ENCODE measurements around the gene CHST15. TPM values are rescaled to one million over a fixed set of nuclear protein-coding genes. Genes with fewer than 3 reads are reported as not detected.

CHST15 gene
- total RNA-seq, 1 experiment from 2014 or later = 17.1 TPM

GRCh38 chr10:123999956-124000615 lies 93.3 kb downstream of the CHST15 start:
- ATAC-seq (no peak), DNase-seq (no peak)
- peaks cover 37% of the 10 kb centered on the region for H3K4me1 ChIP-seq (ENCODE audit: insufficient read depth, low read length)
- no peaks in the 10 kb centered on the region for H3K79me2 ChIP-seq (ENCODE audit: low read length)
- ChIA-PET CTCF (no interaction called here), POLR2A (ENCODE audit: unreplicated experiment) (no interaction called here)
- no peak overlapping the region for H3K9ac ChIP-seq (ENCODE audit: low read length)
- H3K4me2 ChIP-seq (ENCODE audit: low read length) = no peak overlapping the region
- H3K27me3 ChIP-seq (ENCODE audit: low read length) = no peaks in the 10 kb centered on the region
- H4K20me1 ChIP-seq (ENCODE audit: low read length) = no peaks in the 10 kb centered on the region
- H3K36me3 ChIP-seq (ENCODE audit: low read depth, low read length) = no peaks in the 10 kb centered on the region
- H2AFZ ChIP-seq (ENCODE audit: low read length) = no peak overlapping the region
- no peaks in the 10 kb centered on the region for H3K9me2 ChIP-seq (replicated peaks; ENCODE audit: low read length)
- BruUV-seq (replicated peaks) = no TSS peak
- TF ChIP-seq CTCF (conservative IDR thresholded peaks at IDR 0.05; ENCODE audit: low read depth, low read length) (no peak), EZH2 (IDR thresholded peaks at IDR 0.05; ENCODE audit: low read length, unreplicated experiment) (no peak), EZH2phosphoT487 (IDR thresholded peaks at IDR 0.05; ENCODE audit: borderline replicate concordance, low read length) (no peak)
- no peaks in the 10 kb centered on the region for H3K9me3 ChIP-seq (ENCODE audit: low read length)
- no peak overlapping the region for H3K4me3 ChIP-seq (ENCODE audit: low read length)
- H3K27ac ChIP-seq (ENCODE audit: low read length) = no peak overlapping the region
- H3F3A ChIP-seq (ENCODE audit: low read length, unreplicated experiment) = no peaks in the 10 kb centered on the region
- intact Hi-C loops (cut with micrococcal nuclease) = no loop called here

- TF ChIP-seq CTCF (conservative IDR thresholded peaks at IDR 0.05; ENCODE audit: low read depth, low read length) (no peak), EZH2 (IDR thresholded peaks at IDR 0.05; ENCODE audit: low read length, unreplicated experiment) (no peak), EZH2phosphoT487 (IDR thresholded peaks at IDR 0.05; ENCODE audit: borderline replicate concordance, low read length) (no peak)
- intact Hi-C loops (cut with micrococcal nuclease) = no loop called here
- Histone ChIP-seq H3K4me3 (ENCODE audit: low read length) (no peak overlapping the region), H3K4me1 (ENCODE audit: insufficient read depth, low read length) (peaks cover 44% of the 10 kb centered on the region), H3F3A (ENCODE audit: low read length, unreplicated experiment) (no peaks in the 10 kb centered on the region), H3K9me2 (replicated peaks; ENCODE audit: low read length) (no peaks in the 10 kb centered on the region), H3K27ac (ENCODE audit: low read length) (no peak overlapping the region), H3K4me2 (ENCODE audit: low read length) (no peak overlapping the region), H2AFZ (ENCODE audit: low read length) (no peak overlapping the region), H3K27me3 (ENCODE audit: low read length) (no peaks in the 10 kb centered on the region), H3K9ac (ENCODE audit: low read length) (no peak overlapping the region), H3K79me2 (ENCODE audit: low read length) (no peaks in the 10 kb centered on the region), H3K36me3 (ENCODE audit: low read depth, low read length) (no peaks in the 10 kb centered on the region), H3K9me3 (ENCODE audit: low read length) (no peaks in the 10 kb centered on the region), H4K20me1 (ENCODE audit: low read length) (no peaks in the 10 kb centered on the region)
- DNase-seq = no peak
- ChIA-PET CTCF (no interaction called here), POLR2A (ENCODE audit: unreplicated experiment) (no interaction called here)
- ATAC-seq = no peak
- BruUV-seq (replicated peaks) = no TSS peak
Measured at GRCh38 chr10:123999261-123999660, 94.1 kb downstream of the CHST15 start.

Data from PC-3 (cell line).